HCT116 (cell line): ENCODE data around the gene SUZ12. TPM values are rescaled to one million over a fixed set of nuclear protein-coding genes. Genes with fewer than 3 reads are reported as not detected.
"Not testable (repeated sequence)": the region's sequence is repeated elsewhere in the genome, so short reads cannot be mapped to it uniquely, and the experiment has no call there.

Source experiments
- ATAC-seq: fragments of 200-7000 bp; cut with Tn5 transposase; 2 replicates; pipeline ENCODE4 v1.9.1; 2020; ENCODE audit warnings: mild to moderate bottlenecking, moderate library complexity
- BruUV-seq: library from RNA; stranded (reverse); fragments of 400-500 nt; replicated peaks from 2 replicates; lab custom pipeline; 2021; lab: Mats Ljungman, UMichigan
- CTCF ChIA-PET: fragments of 300-600 bp; sonication (Branson Sonifier 250); formaldehyde crosslinking; loops from one replicate; lab custom pipeline; 2021; ENCODE audit warnings: antibody characterized with exemption; lab: Charles Lee
- POLR2A ChIA-PET: fragments of 300-600, 350-600 bp; sonication (Branson Sonifier 250); formaldehyde crosslinking; loops from one replicate; lab custom pipeline; 2021; ENCODE audit warnings: antibody characterized with exemption; lab: Charles Lee
- RAD21 ChIA-PET, 2 experiments: fragments of 300-600 bp; sonication (Branson Sonifier 250); formaldehyde crosslinking; loops; one replicate each; lab custom pipeline; 2023; ENCODE audit warnings: low total read pairs in 2 of 2; ENCODE audit not compliant: uncharacterized antibody in 2 of 2, unreplicated experiment in 2 of 2, low non-redundant PET in 1 of 2; lab: Charles Lee
- DNase-seq: peaks from one replicate; pipeline ENCODE4 v3.0.0-alpha.2; 2010; ENCODE audit warnings: low read depth, low spot score
- H2AFZ ChIP-seq: fragments of 200-600 bp; shearing (Covaris generic), sonication (generic); 2 replicates; pipeline ENCODE4 v1.6.1; 2017; ENCODE audit warnings: low read depth, mixed run types, mixed read lengths, antibody characterized with exemption, low read length; ENCODE audit not compliant: poor library complexity, severe bottlenecking
- H3K27ac ChIP-seq: 2 replicates; pipeline ENCODE4 v1.5.1; 2012; ENCODE audit warnings: low read depth, low read length
- H3K27me3 ChIP-seq: fragments of 200-600 bp; sonication (generic); 2 replicates; pipeline ENCODE4 v1.6.1; 2016; ENCODE audit warnings: mixed run types, low read length, mixed read lengths; ENCODE audit not compliant: insufficient read depth
- H3K36me3 ChIP-seq, 2 experiments: fragments of 200-500 bp in 1 of 2; fragments of 200-600 bp in 1 of 2; sonication (Bioruptor generic) in 1 of 2; sonication (generic) in 1 of 2; 2 replicates each; pipeline versions ENCODE4 v1.5.1 to v1.6.1; 2014 to 2016; ENCODE audit warnings: low read length in 2 of 2, inconsistent platforms in 1 of 2, mixed read lengths in 1 of 2, mixed run types in 1 of 2; ENCODE audit not compliant: insufficient read depth in 2 of 2, control insufficient read depth in 1 of 2
- H3K4me1 ChIP-seq, 2 experiments: fragments of 200-600 bp in 1 of 2; sonication (generic) in 1 of 2; 2 replicates each; pipeline versions ENCODE4 v1.5.1 to v1.6.1; 2012 to 2017; ENCODE audit warnings: low read length in 2 of 2, inconsistent platforms in 1 of 2, mild to moderate bottlenecking in 1 of 2, mixed read lengths in 1 of 2, mixed run types in 1 of 2, moderate library complexity in 1 of 2; ENCODE audit not compliant: insufficient read depth in 2 of 2, control insufficient read depth in 1 of 2
- H3K4me2 ChIP-seq: fragments of 200-600 bp; sonication (generic); 2 replicates; pipeline ENCODE4 v1.6.1; 2017; ENCODE audit warnings: mixed run types, low read length, mixed read lengths
- H3K4me3 ChIP-seq, 2 experiments: fragments of 200-600 bp in 1 of 2; sonication (generic) in 1 of 2; replicated peaks in 1 of 2; 2 replicates each; pipeline ENCODE4 v1.5.1; 2011 to 2016; ENCODE audit warnings: low read length in 2 of 2, control low read depth in 1 of 2, low read depth in 1 of 2, mild to moderate bottlenecking in 1 of 2, mixed read lengths in 1 of 2, mixed run types in 1 of 2
- H3K79me2 ChIP-seq: fragments of 200-600 bp; sonication (generic); 2 replicates; pipeline ENCODE4 v1.6.1; 2017; ENCODE audit warnings: mild to moderate bottlenecking, mixed run types, low read length, moderate library complexity, mixed read lengths; ENCODE audit not compliant: insufficient read depth
- H3K9ac ChIP-seq: fragments of 200-600 bp; sonication (generic); 2 replicates; pipeline ENCODE4 v1.6.1; 2016; ENCODE audit warnings: low read length, mixed read lengths
- H3K9me2 ChIP-seq: fragments of 200-600 bp; sonication (generic), shearing (Covaris generic); 2 replicates; pipeline ENCODE4 v1.6.1; 2017; ENCODE audit warnings: mixed run types, mild to moderate bottlenecking, moderate library complexity; ENCODE audit not compliant: insufficient read depth
- H3K9me3 ChIP-seq, 2 experiments: fragments of 200-500 bp in 1 of 2; fragments of 200-600 bp in 1 of 2; sonication (Bioruptor generic) in 1 of 2; sonication (generic) in 1 of 2; 2 replicates each; pipeline ENCODE4 v1.6.1; 2014 to 2017; ENCODE audit warnings: low read length in 2 of 2, mixed read lengths in 2 of 2, inconsistent platforms in 1 of 2, low read depth in 1 of 2, mild to moderate bottlenecking in 1 of 2, mixed run types in 1 of 2, moderate library complexity in 1 of 2; ENCODE audit not compliant: control insufficient read depth in 1 of 2, insufficient read depth in 1 of 2
- H4K20me1 ChIP-seq: fragments of 200-600 bp; sonication (generic), shearing (Covaris generic); 2 replicates; pipeline ENCODE4 v1.6.1; 2017; ENCODE audit warnings: mixed run types, mild to moderate bottlenecking, moderate library complexity; ENCODE audit not compliant: insufficient read depth
- CBX3 ChIP-seq: IDR thresholded peaks from 2 replicates; pipeline ENCODE4 v1.6.1; 2012; ENCODE audit warnings: low read depth
- CEBPB ChIP-seq: IDR thresholded peaks from 2 replicates; pipeline ENCODE4 v1.6.1; 2012; ENCODE audit warnings: low read depth
- EGR1 ChIP-seq: IDR thresholded peaks from 2 replicates; pipeline ENCODE4 v1.6.1; 2012; ENCODE audit warnings: low read depth
- ELF1 ChIP-seq: IDR thresholded peaks from 2 replicates; pipeline ENCODE4 v1.6.1; 2012; ENCODE audit warnings: low read depth, borderline replicate concordance
- FOSL1 ChIP-seq: IDR thresholded peaks from 2 replicates; pipeline ENCODE4 v1.6.1; 2012; ENCODE audit warnings: low read depth
- JUND ChIP-seq: IDR thresholded peaks from 2 replicates; pipeline ENCODE4 v1.6.1; 2012
- POLR2A ChIP-seq: IDR thresholded peaks from 2 replicates; pipeline ENCODE4 v1.7.0; 2011; ENCODE audit warnings: borderline replicate concordance; ENCODE audit not compliant: insufficient read depth, insufficient read length; ENCODE audit errors: extremely low read depth
- SIN3A ChIP-seq: IDR thresholded peaks from 2 replicates; pipeline ENCODE4 v1.6.1; 2012; ENCODE audit warnings: low read depth
- SP1 ChIP-seq: IDR thresholded peaks from 2 replicates; pipeline ENCODE4 v1.6.1; 2012; ENCODE audit warnings: low read depth
- SRF ChIP-seq: IDR thresholded peaks from 2 replicates; pipeline ENCODE4 v1.6.1; 2012; ENCODE audit warnings: low read depth
- ZNF274 ChIP-seq: fragments of 200-500 bp; sonication (Bioruptor generic); IDR thresholded peaks from 2 replicates; pipeline ENCODE4 v1.6.1; 2014; ENCODE audit warnings: mild to moderate bottlenecking, low read depth, low read length, inconsistent platforms
- intact Hi-C: fragments of 100-400 bp; cut with micrococcal nuclease; formaldehyde crosslinking; loops from 2 replicates; pipeline ENCODE4 v1.10.0; 2022
- total RNA-seq: library from RNA; stranded (reverse); gene quantifications from one replicate; pipeline ENCODE4 v1.2.1, GENCODE V29; 2021; ENCODE audit not compliant: unreplicated experiment
- TF ChIP-seq, protein P1 (sequence below): IDR thresholded peaks from 2 replicates; pipeline ENCODE4 v1.6.1; 2012

The SUZ12 gene
- total RNA-seq, 1 experiment from 2014 or later = 44.9 TPM

DNA sequence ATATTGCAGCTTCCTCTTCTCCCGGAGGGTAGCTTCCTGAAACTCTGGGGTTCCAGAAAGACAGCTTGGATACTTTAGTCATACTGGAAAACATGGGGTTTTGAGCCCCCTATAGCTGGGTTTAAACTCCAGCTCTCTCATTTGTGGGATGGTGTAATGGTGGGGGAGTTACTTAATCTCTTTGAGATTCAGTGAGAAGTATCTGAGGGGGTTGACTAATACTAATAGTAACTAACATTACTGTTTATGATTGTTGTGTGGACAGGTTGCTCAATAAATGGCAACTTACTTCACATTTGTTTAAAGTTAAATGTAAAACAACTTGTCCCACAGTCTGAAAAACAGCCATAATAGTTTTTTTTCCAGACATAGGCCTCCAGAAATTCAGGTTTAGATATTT lies 5.1 kb upstream of the SUZ12 start:
- Histone ChIP-seq H3K4me3 (no peak overlapping the region), H4K20me1 (no peaks in the 10 kb centered on the region), H3K9me2 (no peaks in the 10 kb centered on the region), H2AFZ (no peak overlapping the region), H3K27me3 (no peaks in the 10 kb centered on the region), H3K4me2 (no peak overlapping the region), H3K36me3 (no peaks in the 10 kb centered on the region), H3K4me1 (peaks cover 0 to 8% of the 10 kb centered on the region in 2 experiments; a peak in 2 of 4 replicates), H3K9ac (no peak overlapping the region), H3K27ac (no peak overlapping the region), H3K9me3 (no peaks in the 10 kb centered on the region), H3K79me2 (no peaks in the 10 kb centered on the region)
- ATAC-seq (no peak), DNase-seq (no peak)
- TF ChIP-seq POLR2A = no peak
- TF ChIP-seq JUND = no peak
- no peak for TF ChIP-seq SIN3A
- TF ChIP-seq ELF1 = no peak
- TF ChIP-seq CBX3 = no peak
- no peak for TF ChIP-seq FOSL1
- no peak for TF ChIP-seq EGR1
- no peak for TF ChIP-seq ZNF274
- CTCF ChIA-PET = no interaction called here
- POLR2A ChIA-PET = interaction anchor here (0.6 kb wide), 1 partner anchor 19 kb away, joined by 3 read pairs; no protein-coding TSS in a partner anchor
- BruUV-seq = no TSS peak
- RAD21 ChIA-PET = no interaction called here
- intact Hi-C loops = loop anchor here (10.0 kb wide), 1 partner anchor 57 kb away; no protein-coding TSS in a partner anchor

DNA sequence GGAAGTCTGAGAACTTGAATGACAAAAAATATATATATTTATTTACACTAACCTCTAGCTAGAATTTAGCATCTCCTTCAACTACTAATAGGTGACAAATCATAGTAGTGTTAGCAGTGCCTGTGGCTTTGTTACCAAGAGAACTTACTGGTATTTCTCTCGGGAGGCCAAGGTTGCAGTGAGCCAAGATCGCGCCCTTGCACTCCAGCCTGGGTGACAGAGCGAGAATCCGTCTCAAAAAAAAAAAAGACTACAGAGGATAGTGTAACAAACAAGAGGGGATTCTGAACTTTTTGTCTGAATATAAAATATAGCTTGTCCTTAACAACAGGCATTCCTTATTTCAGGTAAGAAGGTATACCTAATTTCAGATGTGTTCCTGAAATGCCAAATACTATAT lies 1.3 kb upstream of the SUZ12 start:
- Histone ChIP-seq H3K79me2 (peaks cover 34% of the 10 kb centered on the region), H4K20me1 (no peaks in the 10 kb centered on the region), H3K9me2 (no peaks in the 10 kb centered on the region), H3K4me2 (peak overlapping the region; percentile 67), H3K36me3 (peaks cover 0 to 2% of the 10 kb centered on the region in 2 experiments; a peak in 1 of 4 replicates), H3K9ac (no peak overlapping the region)
- BruUV-seq = no TSS peak
- intact Hi-C loops = loop anchor here (10.0 kb wide), 1 partner anchor 61 kb away; no protein-coding TSS in a partner anchor
- no peak for ATAC-seq
- TF ChIP-seq EGR1 (no peak), CEBPB (no peak), SRF (no peak), SIN3A (no peak), CBX3 (no peak), SP1 (no peak)
- TF ChIP-seq, protein P1, sequence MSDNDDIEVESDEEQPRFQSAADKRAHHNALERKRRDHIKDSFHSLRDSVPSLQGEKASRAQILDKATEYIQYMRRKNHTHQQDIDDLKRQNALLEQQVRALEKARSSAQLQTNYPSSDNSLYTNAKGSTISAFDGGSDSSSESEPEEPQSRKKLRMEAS = no peak
- TF ChIP-seq, all 23 proteins: peak for 0
- Histone ChIP-seq H3K27me3 (no peaks in the 10 kb centered on the region), H3K4me3 (no peak overlapping the region), H3K27ac (no peak overlapping the region), H3K4me1 (peaks cover 6 to 14% of the 10 kb centered on the region in 2 experiments; a peak in 3 of 4 replicates), H2AFZ (no peak overlapping the region), H3K9me3 (no peaks in the 10 kb centered on the region)
- DNase-seq = no peak
- RAD21 ChIA-PET = no interaction called here
- POLR2A ChIA-PET = no interaction called here
- CTCF ChIA-PET = no interaction called here

- Histone ChIP-seq H3K4me2 (peak overlapping the region; percentile 80), H3K4me1 (peaks cover 6 to 14% of the 10 kb centered on the region in 2 experiments; a peak in 3 of 4 replicates), H3K4me3 (peak overlapping the region; percentile 48 to 58), H3K79me2 (peaks cover 60% of the 10 kb centered on the region), H3K9ac (peak overlapping the region; percentile 60)
- BruUV-seq = TSS peak; percentile 63
- RAD21 ChIA-PET, H3K27ac ChIP-seq, H3K9me2 ChIP-seq, H3K27me3 ChIP-seq, H4K20me1 ChIP-seq, H2AFZ ChIP-seq, H3K36me3 ChIP-seq, DNase-seq, POLR2A ChIA-PET, ATAC-seq, CTCF ChIA-PET, H3K9me3 ChIP-seq: not testable (repeated sequence)
- intact Hi-C loops = loop anchor here (10.0 kb wide), 1 partner anchor 63 kb away; no protein-coding TSS in a partner anchor
Observed at GRCh38 chr17:31937926-31938641, 1.3 kb downstream of the SUZ12 start.
